Measurements from ENCODE around the gene ZDHHC24.

ZDHHC24 gene

GRCh38 chr11:66580803-66581202 is 35.0 kb upstream of the ZDHHC24 start:
- H3K4me3 Mint-ChIP-seq = no peak overlapping the region
- peaks cover 23% of the 10 kb centered on the region for H3K27me3 Mint-ChIP-seq (ENCODE audit: low read depth, poor library complexity)
- peaks cover 33% of the 10 kb centered on the region for H3K4me1 Mint-ChIP-seq

GRCh38 chr11:66579017-66579606 is 33.3 kb upstream of the ZDHHC24 start:
- DNase-seq = peak; percentile 88
- no peak overlapping the region for H3K27ac Mint-ChIP-seq
- TF ChIP-seq CTCF (IDR thresholded peaks at IDR 0.05) = peak; percentile 70
- H3K4me3 Mint-ChIP-seq = no peak overlapping the region
- H3K27me3 Mint-ChIP-seq (ENCODE audit: low read depth, poor library complexity) = peaks cover 29% of the 10 kb centered on the region
- peaks cover 5% of the 10 kb centered on the region for H3K36me3 Mint-ChIP-seq (ENCODE audit: low read depth)
- H3K9me3 Mint-ChIP-seq = peaks cover 28% of the 10 kb centered on the region
- H3K4me1 Mint-ChIP-seq = peaks cover 44% of the 10 kb centered on the region

More at GRCh38 chr11:66580803-66581202, 35.0 kb upstream of the ZDHHC24 start:
- peak overlapping the region; percentile 4 for H3K27ac Mint-ChIP-seq
- DNase-seq = no peak
- no peak for TF ChIP-seq CTCF (IDR thresholded peaks at IDR 0.05)
- no peaks in the 10 kb centered on the region for H3K36me3 Mint-ChIP-seq (ENCODE audit: low read depth)
- H3K9me3 Mint-ChIP-seq = peaks cover 25% of the 10 kb centered on the region

- H3K27ac Mint-ChIP-seq = no peak overlapping the region
- no peak for DNase-seq
- no peak for TF ChIP-seq CTCF (IDR thresholded peaks at IDR 0.05)
- peaks cover 18% of the 10 kb centered on the region for H3K27me3 Mint-ChIP-seq (ENCODE audit: low read depth, poor library complexity)
- peaks cover 10% of the 10 kb centered on the region for H3K36me3 Mint-ChIP-seq (ENCODE audit: low read depth)
- H3K4me1 Mint-ChIP-seq = peaks cover 25% of the 10 kb centered on the region
- H3K9me3 Mint-ChIP-seq = peaks cover 25% of the 10 kb centered on the region
- no peak overlapping the region for H3K4me3 Mint-ChIP-seq
Measured at GRCh38 chr11:66570850-66571180, 25.0 kb upstream of the ZDHHC24 start.

- H3K9me3 Mint-ChIP-seq = peaks cover 20% of the 10 kb centered on the region
- TF ChIP-seq CTCF (IDR thresholded peaks at IDR 0.05) = no peak
- peaks cover 20% of the 10 kb centered on the region for H3K4me1 Mint-ChIP-seq
- H3K4me3 Mint-ChIP-seq = no peak overlapping the region
- peaks cover 16% of the 10 kb centered on the region for H3K27me3 Mint-ChIP-seq (ENCODE audit: low read depth, poor library complexity)
- peaks cover 10% of the 10 kb centered on the region for H3K36me3 Mint-ChIP-seq (ENCODE audit: low read depth)
- DNase-seq = no peak
- peak overlapping the region; percentile 36 for H3K27ac Mint-ChIP-seq
Measured at GRCh38 chr11:66570079-66570849, 24.4 kb upstream of the ZDHHC24 start.

- Mint-ChIP-seq H3K27ac (no peak overlapping the region), H3K36me3 (ENCODE audit: low read depth) (peaks cover 5% of the 10 kb centered on the region), H3K9me3 (peaks cover 8% of the 10 kb centered on the region), H3K27me3 (ENCODE audit: low read depth, poor library complexity) (peaks cover 13% of the 10 kb centered on the region), H3K4me1 (peaks cover 22% of the 10 kb centered on the region), H3K4me3 (no peak overlapping the region)
- no peak for DNase-seq
- TF ChIP-seq CTCF (IDR thresholded peaks at IDR 0.05) = no peak
Measured at GRCh38 chr11:66569076-66569475, 23.2 kb upstream of the ZDHHC24 start.

Measured in nephron progenitor cell (in vitro differentiated cells).